Liver (tissue), 3 donors: ENCODE data around the gene IBA57.

Experiments used
- CTCF ChIP-seq: fragments of 150-350 bp; IDR thresholded peaks from 2 replicates; pipeline ENCODE4 v1.5.1; 2017; ENCODE audit warnings: improper control_type of control experiment, low read depth, low read length; ENCODE audit not compliant: missing input control
- HNF4A ChIP-seq, 2 donors: conservative IDR thresholded peaks; 2 replicates each; pipeline ENCODE4 v1.6.1; 2016; ENCODE audit warnings: antibody characterized with exemption in 2 of 2, mild to moderate bottlenecking in 2 of 2
- RAD21 ChIP-seq, 2 donors: IDR thresholded peaks; 2 replicates each; pipeline ENCODE4 v1.6.1; 2016; ENCODE audit warnings: antibody characterized with exemption in 2 of 2, mild to moderate bottlenecking in 2 of 2
- YY1 ChIP-seq: IDR thresholded peaks from 2 replicates; pipeline ENCODE4 v1.6.1; 2016; ENCODE audit warnings: antibody characterized with exemption, mild to moderate bottlenecking
- TF ChIP-seq, protein P1 (sequence below): IDR thresholded peaks from 2 replicates; pipeline ENCODE4 v1.6.1; 2016; ENCODE audit warnings: antibody characterized with exemption
- donor health status: healthy.
- donor health status: healthy.

GRCh38 chr1:228212415-228212965, 46.9 kb downstream of the IBA57 start:
- TF ChIP-seq YY1 = no peak
- no peak for TF ChIP-seq CTCF
- TF ChIP-seq RAD21 (IDR thresholded peaks at IDR 0.05) = no peak
- no peak for TF ChIP-seq HNF4A (conservative IDR thresholded peaks at IDR 0.05)
- TF ChIP-seq, protein P1, sequence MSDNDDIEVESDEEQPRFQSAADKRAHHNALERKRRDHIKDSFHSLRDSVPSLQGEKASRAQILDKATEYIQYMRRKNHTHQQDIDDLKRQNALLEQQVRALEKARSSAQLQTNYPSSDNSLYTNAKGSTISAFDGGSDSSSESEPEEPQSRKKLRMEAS = no peak
